Measurements from ENCODE around the gene TLE3. TPM values are rescaled to one million over a fixed set of nuclear protein-coding genes. Genes with fewer than 3 reads are reported as not detected.

The TLE3 gene
- total and polyA plus RNA-seq, 2 of the 13 experiments (the other 11 are each of a cell fraction or from before 2014, with no cell fraction given): 11.9 to 13.8 TPM

GRCh38 chr15:70078578-70079417 is 18.9 kb downstream of the TLE3 start (continued):
- TF ChIP-seq ZNF101 (CRISPR knock-in tag; IDR thresholded peaks at IDR 0.05; ENCODE audit: borderline replicate concordance, low read depth): 0 out of 2 replicates have a peak, but pooled peaks have one; percentile 38
- peak; percentile 73 for TF ChIP-seq DMAP1 (CRISPR knock-in tag; IDR thresholded peaks at IDR 0.05)
- TF ChIP-seq ZNF562 (CRISPR knock-in tag; IDR thresholded peaks at IDR 0.05; ENCODE audit: borderline replicate concordance): no peak
- TF ChIP-seq LCORL (IDR thresholded peaks at IDR 0.05): no peak
- peak; percentile 85 for TF ChIP-seq LCORL (CRISPR knock-in tag; IDR thresholded peaks at IDR 0.05)
- peak; percentile 71 for TF ChIP-seq SOX13 (IDR thresholded peaks at IDR 0.05)
- peak in 1 of 2 experiments; percentile 90; a peak in 2 of 4 replicates for TF ChIP-seq SOX13 (CRISPR knock-in tag; conservative IDR thresholded peaks at IDR 0.05 in 1 of 2, IDR thresholded peaks at IDR 0.05 in 1 of 2)
- TF ChIP-seq PAXIP1 (CRISPR knock-in tag; conservative IDR thresholded peaks at IDR 0.05): peak; percentile 96
- no peak for TF ChIP-seq JARID2 (CRISPR knock-in tag; IDR thresholded peaks at IDR 0.05; ENCODE audit: insufficient replicate concordance)
- TF ChIP-seq PPARG (CRISPR knock-in tag; conservative IDR thresholded peaks at IDR 0.05): peak; percentile 94
- TF ChIP-seq ATRX (CRISPR knock-in tag; IDR thresholded peaks at IDR 0.05; ENCODE audit: borderline replicate concordance): no peak
- peak; percentile 81; the same call in 1 of the 2 replicates for TF ChIP-seq CREM (IDR thresholded peaks at IDR 0.05)
- TF ChIP-seq CREM (CRISPR knock-in tag; IDR thresholded peaks at IDR 0.05): no peak
- peak; percentile 91 for TF ChIP-seq FOXA3 (CRISPR knock-in tag; IDR thresholded peaks at IDR 0.05)
- TF ChIP-seq ZNF614 (CRISPR knock-in tag; IDR thresholded peaks at IDR 0.05; ENCODE audit: borderline replicate concordance): 0 out of 2 replicates have a peak, but pooled peaks have one; percentile 28
- no peak for TF ChIP-seq KAT2B (IDR thresholded peaks at IDR 0.05; ENCODE audit: borderline replicate concordance, low read depth, low read length)
- TF ChIP-seq HOXA3 (CRISPR knock-in tag; IDR thresholded peaks at IDR 0.05): peak; percentile 83
- TF ChIP-seq ZNF205 (CRISPR knock-in tag; IDR thresholded peaks at IDR 0.05): peak; percentile 55; the same call in 1 of the 2 replicates
- no peak; the same call in 1 of the 2 replicates for TF ChIP-seq POLR2AphosphoS5 (IDR thresholded peaks at IDR 0.05; ENCODE audit: low read depth, low read length)
- TF ChIP-seq HBP1 (CRISPR knock-in tag; IDR thresholded peaks at IDR 0.05; ENCODE audit: low read depth): peak; percentile 87; the same call in 1 of the 2 replicates
- 0 out of 2 replicates have a peak, but pooled peaks have one; percentile 19 for TF ChIP-seq TGIF2 (CRISPR knock-in tag; IDR thresholded peaks at IDR 0.05)
- TF ChIP-seq HDAC2 (CRISPR knock-in tag; IDR thresholded peaks at IDR 0.05): peak; percentile 82
- TF ChIP-seq KDM2A (CRISPR knock-in tag; IDR thresholded peaks at IDR 0.05; ENCODE audit: borderline replicate concordance, low read depth): no peak
- TF ChIP-seq EHMT2 (IDR thresholded peaks at IDR 0.05; ENCODE audit: borderline replicate concordance, low read depth, low read length): 0 out of 2 replicates have a peak, but pooled peaks have one; percentile 31
- peak; percentile 87 for TF ChIP-seq BCL6 (CRISPR knock-in tag; IDR thresholded peaks at IDR 0.05)
- TF ChIP-seq ZNF230 (CRISPR knock-in tag; IDR thresholded peaks at IDR 0.05): peak; percentile 46; the same call in 1 of the 2 replicates
- no peak for TF ChIP-seq IKZF1 (IDR thresholded peaks at IDR 0.05)
- TF ChIP-seq SIN3A (IDR thresholded peaks at IDR 0.05; ENCODE audit: borderline replicate concordance, low read depth, low read length): peak; percentile 87; the same call in 1 of the 2 replicates
